NCI-H2029 treated with DMSO at 0.1 percent for 48 hours (cell line): ENCODE measurements around the gene ISCU.

ENCODE experiments used
- DNase-seq: peaks from one replicate; lab custom pipeline; 2025; lab: John Stamatoyannopoulos, UW

ISCU gene

GRCh38 chr12:108603743-108604142, 41.3 kb downstream of the ISCU start:
- no peak for DNase-seq

- no peak for DNase-seq
Measured at GRCh38 chr12:108604208-108604941, 42.0 kb downstream of the ISCU start.

GRCh38 chr12:108605000-108605689, 42.7 kb downstream of the ISCU start:
- no peak for DNase-seq

- DNase-seq: no peak
Measured at GRCh38 chr12:108605690-108606406, 43.5 kb downstream of the ISCU start.

- no peak for DNase-seq
Measured at GRCh38 chr12:108606492-108606891, 44.1 kb downstream of the ISCU start.

GRCh38 chr12:108607981-108608600, 45.7 kb downstream of the ISCU start:
- DNase-seq: no peak

- no peak for DNase-seq
Measured at GRCh38 chr12:108608616-108609015, 46.2 kb downstream of the ISCU start.

GRCh38 chr12:108609537-108610335, 47.3 kb downstream of the ISCU start:
- no peak for DNase-seq

GRCh38 chr12:108610336-108610815, 48.0 kb downstream of the ISCU start:
- no peak for DNase-seq

GRCh38 chr12:108610856-108611605, 48.6 kb downstream of the ISCU start:
- DNase-seq: no peak

GRCh38 chr12:108611884-108612415, 49.6 kb downstream of the ISCU start:
- no peak for DNase-seq

GRCh38 chr12:108612788-108613282, 50.4 kb downstream of the ISCU start:
- no peak for DNase-seq

- DNase-seq: no peak
Measured at GRCh38 chr12:108613548-108613947, 51.2 kb downstream of the ISCU start.

GRCh38 chr12:108614041-108614440, 51.6 kb downstream of the ISCU start:
- no peak for DNase-seq

- no peak for DNase-seq
Measured at GRCh38 chr12:108614639-108615038, 52.2 kb downstream of the ISCU start.

GRCh38 chr12:108615918-108616317, 53.5 kb downstream of the ISCU start:
- DNase-seq: no peak

- no peak for DNase-seq
Measured at GRCh38 chr12:108616359-108616758, 54.0 kb downstream of the ISCU start.

GRCh38 chr12:108616941-108617858, 54.8 kb downstream of the ISCU start:
- DNase-seq: no peak
